Mucosa of stomach (tissue), 1 donor: ENCODE data around the gene ABCA8.

Experiments used
- H3K27me3 ChIP-seq: one replicate; pipeline ENCODE4 v1.7.0; 2013; ENCODE audit warnings: mild to moderate bottlenecking, low read length; ENCODE audit not compliant: control insufficient read depth, insufficient read depth
- H3K36me3 ChIP-seq: one replicate; pipeline ENCODE4 v1.7.0; 2013; ENCODE audit warnings: low read length; ENCODE audit not compliant: control insufficient read depth, insufficient read depth
- H3K4me1 ChIP-seq: one replicate; pipeline ENCODE4 v1.7.0; 2013; ENCODE audit warnings: mild to moderate bottlenecking, low read length; ENCODE audit not compliant: control insufficient read depth, insufficient read depth
- H3K4me3 ChIP-seq: one replicate; pipeline ENCODE4 v1.7.0; 2013; ENCODE audit warnings: low read length
- H3K9ac ChIP-seq: one replicate; pipeline ENCODE4 v1.7.0; 2013; ENCODE audit warnings: mild to moderate bottlenecking, low read length, moderate library complexity
- H3K9me3 ChIP-seq: one replicate; pipeline ENCODE4 v1.7.0; 2013; ENCODE audit warnings: mild to moderate bottlenecking, low read length, moderate library complexity; ENCODE audit not compliant: control insufficient read depth
- donor health status: Pancreatic carcinoma.

Gene ABCA8

DNA sequence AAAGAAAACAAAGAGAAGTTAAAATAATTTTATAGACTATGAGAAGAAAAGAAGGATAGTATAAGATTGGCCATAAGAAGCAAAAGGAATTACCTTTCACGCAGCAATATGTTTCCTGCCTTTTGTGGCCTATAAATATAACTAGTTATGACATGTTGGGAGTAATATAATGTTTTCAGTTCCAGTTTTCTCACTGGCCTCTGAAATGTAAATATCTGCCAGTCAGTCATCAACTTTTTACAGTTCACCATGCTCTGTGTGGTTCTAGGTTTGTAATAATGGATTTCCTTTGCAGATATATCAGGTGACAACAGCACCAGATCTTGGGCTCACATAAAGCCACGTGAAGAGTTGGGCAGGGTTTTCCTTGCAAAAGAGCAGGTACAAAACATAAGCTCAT is 94.3 kb downstream of the ABCA8 start:
- H3K4me1 ChIP-seq: no peaks in the 10 kb centered on the region
- H3K9ac ChIP-seq: no peak overlapping the region
- H3K27me3 ChIP-seq: no peaks in the 10 kb centered on the region
- H3K4me3 ChIP-seq: no peak overlapping the region
- no peaks in the 10 kb centered on the region for H3K9me3 ChIP-seq
- H3K36me3 ChIP-seq: no peaks in the 10 kb centered on the region

- Histone ChIP-seq H3K36me3 (no peaks in the 10 kb centered on the region), H3K27me3 (no peaks in the 10 kb centered on the region), H3K4me3 (no peak overlapping the region), H3K4me1 (no peaks in the 10 kb centered on the region), H3K9ac (no peak overlapping the region), H3K9me3 (no peaks in the 10 kb centered on the region)
Observed at GRCh38 chr17:68854452-68854851, 100.7 kb downstream of the ABCA8 start.

- Histone ChIP-seq H3K9me3 (no peaks in the 10 kb centered on the region), H3K4me1 (no peaks in the 10 kb centered on the region), H3K9ac (no peak overlapping the region), H3K36me3 (no peaks in the 10 kb centered on the region), H3K4me3 (no peak overlapping the region), H3K27me3 (no peaks in the 10 kb centered on the region)
Observed at GRCh38 chr17:68853439-68853838, 101.8 kb downstream of the ABCA8 start.

DNA sequence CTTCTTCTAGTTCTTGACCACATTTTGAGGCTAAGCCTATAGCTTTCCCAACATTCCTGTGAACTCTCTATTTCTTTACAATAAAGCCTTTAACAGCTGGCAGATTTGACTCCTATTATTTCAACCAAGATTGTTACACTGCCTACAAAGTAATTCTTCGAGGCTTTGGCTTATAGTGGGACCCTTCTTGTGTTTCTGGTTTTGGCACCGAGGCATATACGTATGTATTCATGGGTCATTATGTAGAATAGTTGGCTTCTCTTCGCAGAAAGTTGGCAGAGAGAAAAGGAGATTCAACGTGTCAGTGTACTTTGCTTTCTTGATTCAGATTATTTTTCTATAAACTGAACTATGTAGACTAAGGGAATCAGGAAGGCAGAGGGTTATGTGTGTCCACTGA is 102.2 kb downstream of the ABCA8 start:
- Histone ChIP-seq H3K4me3 (no peak overlapping the region), H3K36me3 (no peaks in the 10 kb centered on the region), H3K27me3 (no peaks in the 10 kb centered on the region), H3K9me3 (no peaks in the 10 kb centered on the region), H3K4me1 (no peaks in the 10 kb centered on the region), H3K9ac (no peak overlapping the region)

DNA sequence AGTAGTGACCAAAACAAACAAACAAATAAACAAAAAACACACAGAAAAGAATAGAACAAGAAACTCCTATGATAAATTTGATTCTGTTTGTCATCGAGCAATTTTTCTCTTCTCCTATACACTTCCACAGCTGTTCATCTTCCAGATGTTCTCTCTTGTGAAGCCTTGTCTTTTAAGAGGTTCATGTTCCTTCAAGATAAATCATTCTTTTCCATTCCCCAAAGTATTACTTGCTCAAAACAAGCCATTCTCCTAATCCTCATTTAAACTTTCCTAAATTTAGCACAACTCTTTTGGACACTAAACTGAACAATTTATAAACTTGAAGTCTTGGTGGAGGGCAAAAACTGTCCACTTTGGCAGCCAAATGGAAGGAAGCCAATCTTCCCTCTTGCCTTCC is 103.3 kb downstream of the ABCA8 start:
- Histone ChIP-seq H3K36me3 (no peaks in the 10 kb centered on the region), H3K27me3 (no peaks in the 10 kb centered on the region), H3K9ac (no peak overlapping the region), H3K4me1 (no peaks in the 10 kb centered on the region), H3K4me3 (no peak overlapping the region), H3K9me3 (no peaks in the 10 kb centered on the region)

GRCh38 chr17:68850749-68851510 is 104.3 kb downstream of the ABCA8 start:
- Histone ChIP-seq H3K4me1 (no peaks in the 10 kb centered on the region), H3K9me3 (no peaks in the 10 kb centered on the region), H3K36me3 (no peaks in the 10 kb centered on the region), H3K27me3 (no peaks in the 10 kb centered on the region), H3K4me3 (no peak overlapping the region), H3K9ac (no peak overlapping the region)

DNA sequence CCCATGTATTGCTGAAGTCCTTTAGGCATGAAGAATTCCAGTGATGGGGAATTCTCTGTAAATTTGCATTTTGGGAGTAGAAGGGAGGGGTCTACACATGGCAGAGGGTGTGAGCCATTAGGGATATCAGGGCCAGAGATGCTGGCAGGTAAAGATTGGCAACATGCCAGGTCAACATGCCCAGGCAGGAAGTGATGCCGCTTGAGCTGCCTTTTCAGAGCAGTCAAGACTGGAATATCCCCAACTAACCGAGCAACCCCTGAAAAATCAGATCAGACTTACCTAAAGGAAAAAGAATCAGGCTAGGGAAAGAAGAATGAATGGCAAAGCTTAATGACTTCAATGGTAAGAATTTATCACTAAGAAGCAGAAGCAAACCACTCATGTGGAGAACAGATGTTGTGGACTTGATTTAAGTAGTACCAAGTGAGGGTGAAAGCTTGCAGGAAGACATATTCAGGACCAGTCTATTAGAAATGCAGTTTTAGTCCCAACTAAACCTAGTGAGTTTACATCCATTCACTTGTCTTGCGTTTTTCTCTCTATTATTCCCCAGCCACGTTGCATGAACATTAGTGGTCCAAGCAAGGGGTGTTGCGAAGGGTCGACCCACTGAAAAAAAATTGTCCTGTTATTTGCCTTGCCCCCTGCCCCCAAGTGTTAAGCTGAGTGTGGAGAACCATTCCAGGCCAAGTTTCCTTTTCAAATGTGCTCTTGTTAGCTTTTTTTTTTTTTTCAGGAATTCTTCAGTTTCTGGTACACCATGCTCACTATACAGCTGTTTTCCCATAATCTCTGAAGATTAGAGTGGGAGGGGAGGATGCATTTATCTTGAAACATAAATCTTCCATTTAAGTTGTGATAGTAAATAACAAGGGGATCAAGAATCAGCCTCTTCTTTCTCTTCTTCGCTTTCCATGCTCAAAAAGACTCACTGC is 105.2 kb downstream of the ABCA8 start:
- H3K4me3 ChIP-seq: no peak overlapping the region
- no peak overlapping the region for H3K9ac ChIP-seq
- H3K9me3 ChIP-seq: no peaks in the 10 kb centered on the region
- H3K36me3 ChIP-seq: no peaks in the 10 kb centered on the region
- no peaks in the 10 kb centered on the region for H3K27me3 ChIP-seq
- no peaks in the 10 kb centered on the region for H3K4me1 ChIP-seq

DNA sequence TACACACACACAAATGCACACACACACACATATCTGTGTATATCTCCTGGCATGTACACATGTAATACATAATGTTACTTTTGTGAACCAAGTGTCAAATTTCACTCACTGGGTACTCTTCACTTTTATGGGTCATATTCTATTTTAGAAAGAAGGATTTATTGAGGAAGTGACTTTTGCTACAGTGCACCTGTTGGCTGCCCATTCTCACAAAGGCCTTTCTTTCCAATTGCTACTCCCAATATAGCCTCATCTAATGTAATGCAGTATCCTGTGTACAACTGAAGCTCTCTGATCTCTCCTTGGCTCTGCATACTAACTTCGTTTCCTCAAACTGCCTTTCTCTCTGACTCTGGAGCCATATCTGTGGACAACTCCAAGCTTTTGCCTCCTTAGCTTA is 107.5 kb downstream of the ABCA8 start:
- no peaks in the 10 kb centered on the region for H3K9me3 ChIP-seq
- no peaks in the 10 kb centered on the region for H3K36me3 ChIP-seq
- H3K27me3 ChIP-seq: no peaks in the 10 kb centered on the region
- H3K9ac ChIP-seq: no peak overlapping the region
- H3K4me1 ChIP-seq: no peaks in the 10 kb centered on the region
- no peak overlapping the region for H3K4me3 ChIP-seq

DNA sequence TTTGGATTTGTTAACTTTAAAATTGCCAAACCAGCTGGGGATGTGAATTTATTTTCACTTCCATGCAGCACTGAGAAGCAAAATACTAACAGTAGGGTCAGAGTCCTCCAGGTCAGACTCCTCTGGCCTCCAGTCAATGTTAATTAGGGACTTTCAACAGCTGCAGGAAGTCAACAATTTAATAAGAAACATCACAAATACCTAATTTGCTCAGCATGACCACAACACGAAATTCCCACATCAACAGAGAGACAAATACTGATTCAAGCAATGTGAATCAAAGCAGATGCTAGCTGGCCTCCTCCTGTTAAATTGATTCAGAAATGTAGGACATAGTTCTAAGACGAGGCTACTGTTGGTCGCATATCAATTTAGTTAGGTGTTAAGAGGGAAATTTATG is 111.7 kb downstream of the ABCA8 start:
- Histone ChIP-seq H3K36me3 (no peaks in the 10 kb centered on the region), H3K4me3 (no peak overlapping the region), H3K4me1 (no peaks in the 10 kb centered on the region), H3K27me3 (no peaks in the 10 kb centered on the region), H3K9me3 (no peaks in the 10 kb centered on the region), H3K9ac (no peak overlapping the region)

GRCh38 chr17:68840073-68840472 is 115.1 kb downstream of the ABCA8 start:
- H3K36me3 ChIP-seq: no peaks in the 10 kb centered on the region
- H3K9me3 ChIP-seq: no peaks in the 10 kb centered on the region
- H3K27me3 ChIP-seq: no peaks in the 10 kb centered on the region
- H3K9ac ChIP-seq: no peak overlapping the region
- H3K4me1 ChIP-seq: no peaks in the 10 kb centered on the region
- no peak overlapping the region for H3K4me3 ChIP-seq

DNA sequence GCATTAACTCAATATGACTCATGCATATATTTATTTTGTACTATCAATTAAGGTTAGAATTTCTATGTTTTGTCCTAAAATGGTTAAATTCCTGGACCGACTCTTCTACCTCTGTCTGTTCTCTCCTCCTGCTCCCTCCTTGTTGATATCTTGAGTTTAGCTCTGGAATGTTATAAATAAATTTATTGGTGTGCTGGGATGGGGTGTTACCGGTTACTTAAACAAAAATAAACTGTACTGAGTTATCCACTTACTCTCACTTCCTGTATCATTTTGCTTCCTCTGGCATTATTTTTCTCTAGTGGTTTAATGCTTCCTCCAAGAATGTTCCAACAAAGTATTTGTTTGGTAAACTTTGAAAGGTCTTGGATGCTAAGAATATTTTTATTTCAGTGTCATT is 120.1 kb downstream of the ABCA8 start:
- no peak overlapping the region for H3K9ac ChIP-seq

DNA sequence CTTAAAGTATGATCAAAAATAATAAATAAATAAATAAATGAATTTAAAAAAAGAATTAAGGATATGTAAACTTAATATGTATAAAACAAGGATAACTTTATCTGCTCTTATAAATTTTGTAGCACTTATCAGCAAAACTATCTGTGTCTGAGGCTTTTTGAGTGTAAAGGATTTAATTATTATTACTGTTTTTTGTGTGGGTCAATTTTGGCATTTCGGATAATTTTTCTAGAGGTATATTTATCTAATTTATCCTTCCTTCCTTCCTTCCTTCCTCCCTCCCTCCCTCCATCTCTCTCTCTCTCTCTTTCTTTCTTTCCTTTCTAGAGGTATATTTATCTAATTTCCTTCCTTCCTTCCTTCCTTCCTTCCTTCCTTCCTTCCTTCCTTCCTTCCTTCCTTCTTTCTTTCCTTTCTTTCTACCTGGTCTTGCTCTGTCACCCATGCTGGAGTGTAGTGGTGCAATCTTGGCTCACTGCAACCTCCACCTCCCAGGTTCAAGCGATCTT is 120.8 kb downstream of the ABCA8 start:
- Histone ChIP-seq H3K4me1 (no peaks in the 10 kb centered on the region), H3K27me3 (no peaks in the 10 kb centered on the region), H3K9ac (no peak overlapping the region), H3K36me3 (no peaks in the 10 kb centered on the region), H3K4me3 (no peak overlapping the region), H3K9me3 (no peaks in the 10 kb centered on the region)

More for the DNA sequence above, 120.1 kb downstream of the ABCA8 start:
- Histone ChIP-seq H3K4me1 (no peaks in the 10 kb centered on the region), H3K36me3 (no peaks in the 10 kb centered on the region), H3K9me3 (no peaks in the 10 kb centered on the region), H3K4me3 (no peak overlapping the region), H3K27me3 (no peaks in the 10 kb centered on the region)
